Ishikawa (cell line): ENCODE results near the gene IFRD2.
A peak's percentile ranks its signal among the peaks of the same experiment; 100 is the strongest.

ENCODE experiments used
- CEBPB ChIP-seq: IDR thresholded peaks from 2 replicates; pipeline ENCODE4 v1.6.1; 2012
- CREB1 ChIP-seq: IDR thresholded peaks from 2 replicates; pipeline ENCODE4 v1.6.1; 2012; ENCODE audit warnings: low read depth
- EGR1 ChIP-seq: IDR thresholded peaks from 2 replicates; pipeline ENCODE4 v1.6.1; 2012
- FOXM1 ChIP-seq: IDR thresholded peaks from 2 replicates; pipeline ENCODE4 v1.6.1; 2012; ENCODE audit warnings: low read depth, borderline replicate concordance
- MAX ChIP-seq: IDR thresholded peaks from 2 replicates; pipeline ENCODE4 v1.6.1; 2012
- NFIC ChIP-seq: IDR thresholded peaks from 2 replicates; pipeline ENCODE4 v1.6.1; 2012
- RAD21 ChIP-seq: IDR thresholded peaks from 2 replicates; pipeline ENCODE4 v1.6.1; 2012; ENCODE audit warnings: low read depth
- REST ChIP-seq: IDR thresholded peaks from 2 replicates; pipeline ENCODE4 v1.6.1; 2012; ENCODE audit warnings: low read depth, mild to moderate bottlenecking
- TAF1 ChIP-seq: IDR thresholded peaks from 2 replicates; pipeline ENCODE4 v1.6.1; 2012; ENCODE audit warnings: low read depth, mild to moderate bottlenecking
- TEAD4 ChIP-seq: IDR thresholded peaks from 2 replicates; pipeline ENCODE4 v1.6.1; 2012
- USF1 ChIP-seq: IDR thresholded peaks from 2 replicates; pipeline ENCODE4 v1.6.1; 2012
- YY1 ChIP-seq: IDR thresholded peaks from 2 replicates; pipeline ENCODE4 v1.6.1; 2012; ENCODE audit warnings: low read depth
- ZBTB7A ChIP-seq: IDR thresholded peaks from 2 replicates; pipeline ENCODE4 v1.6.1; 2012; ENCODE audit warnings: low read depth

- TF ChIP-seq NFIC, result no peak
- TF ChIP-seq CEBPB, result no peak
- no peak for TF ChIP-seq REST
- TF ChIP-seq MAX, result peak; percentile 80
- no peak for TF ChIP-seq USF1
- no peak for TF ChIP-seq FOXM1
- TF ChIP-seq EGR1, result no peak
- TF ChIP-seq RAD21, result no peak; the same call in 1 of the 2 replicates
- TF ChIP-seq CREB1, result 0 out of 2 replicates have a peak, but pooled peaks have one; percentile 11
- TF ChIP-seq TAF1, result no peak; the same call in 1 of the 2 replicates
- peak; percentile 31; the same call in 1 of the 2 replicates for TF ChIP-seq TEAD4
- 0 out of 2 replicates have a peak, but pooled peaks have one; percentile 49 for TF ChIP-seq YY1
- TF ChIP-seq ZBTB7A, result no peak
Observed at GRCh38 chr3:50298836-50299637, 6.8 kb upstream of the IFRD2 start, which contains the start of the genes HYAL3 and NAA80.
